Ectodermal cell (in vitro differentiated cells): Measurements from ENCODE around the gene PHTF2.

Experiments
- H3K27ac ChIP-seq: 2 replicates; pipeline ENCODE4 v1.7.0; 2013; ENCODE audit warnings: mild to moderate bottlenecking, low read depth, low read length; ENCODE audit not compliant: insufficient read depth, poor library complexity, severe bottlenecking
- H3K27me3 ChIP-seq: 2 replicates; pipeline ENCODE4 v1.7.0; 2013; ENCODE audit warnings: mild to moderate bottlenecking, low read length; ENCODE audit not compliant: insufficient read depth, control insufficient read depth, poor library complexity, severe bottlenecking
- H3K36me3 ChIP-seq: one replicate; pipeline ENCODE4 v1.7.0; 2013; ENCODE audit warnings: low read length; ENCODE audit not compliant: control insufficient read depth, insufficient read depth
- H3K4me1 ChIP-seq: one replicate; pipeline ENCODE4 v1.7.0; 2013; ENCODE audit warnings: low read length; ENCODE audit not compliant: control insufficient read depth, insufficient read depth
- H3K4me3 ChIP-seq: 2 replicates; pipeline ENCODE4 v1.7.0; 2013; ENCODE audit warnings: low read depth, low read length, control low read depth; ENCODE audit not compliant: insufficient read depth
- H3K9me3 ChIP-seq: 2 replicates; pipeline ENCODE4 v1.7.0; 2013; ENCODE audit warnings: mild to moderate bottlenecking, low read length, moderate library complexity; ENCODE audit not compliant: control insufficient read depth
- WGBS, 2 experiments: methylation state at CpG; one replicate each; pipeline ENCODE4 v1.1.7; 2013; ENCODE audit warnings: missing lambda C conversion rate in 2 of 2; 5-methylcytosine and 5-hydroxymethylcytosine counted together

The PHTF2 gene

DNA sequence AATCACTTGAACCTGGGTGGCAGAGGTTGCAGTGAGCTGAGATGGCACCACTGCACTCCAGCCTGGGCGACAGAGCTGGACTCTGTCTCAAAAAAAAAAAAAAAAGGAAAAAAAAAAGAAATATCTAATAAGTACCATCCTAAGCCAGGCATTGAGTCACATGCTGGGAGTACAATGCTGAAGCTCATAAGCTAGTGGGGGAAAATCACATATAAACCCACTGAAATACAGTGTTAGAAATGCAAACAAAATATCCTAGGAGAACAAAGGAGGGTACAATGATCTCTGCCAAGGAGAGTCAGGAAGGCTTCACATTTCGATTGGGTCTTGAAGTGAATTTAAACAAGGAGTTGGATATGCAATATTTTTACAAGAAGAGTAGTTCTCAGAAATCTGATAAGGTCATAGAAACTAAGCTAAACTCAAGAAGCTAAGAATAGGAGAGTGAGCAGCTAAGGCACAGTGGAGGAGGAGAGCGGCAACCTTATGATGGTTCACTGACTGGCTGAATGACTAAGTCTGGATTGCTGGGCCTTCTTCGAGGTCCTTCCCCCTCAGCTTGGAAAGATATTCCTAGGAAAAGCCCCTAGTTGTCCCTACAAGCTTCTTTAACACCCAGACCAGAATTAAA is 115.5 kb downstream of the PHTF2 start:
- Histone ChIP-seq H3K4me1 (no peaks in the 10 kb centered on the region), H3K4me3 (no peak overlapping the region), H3K27ac (no peak overlapping the region), H3K27me3 (no peaks in the 10 kb centered on the region), H3K9me3 (no peaks in the 10 kb centered on the region), H3K36me3 (no peaks in the 10 kb centered on the region)
- 94 to 97% methylated on average over 3 to 4 of the region's 4 CpGs for WGBS, 2 experiments

DNA sequence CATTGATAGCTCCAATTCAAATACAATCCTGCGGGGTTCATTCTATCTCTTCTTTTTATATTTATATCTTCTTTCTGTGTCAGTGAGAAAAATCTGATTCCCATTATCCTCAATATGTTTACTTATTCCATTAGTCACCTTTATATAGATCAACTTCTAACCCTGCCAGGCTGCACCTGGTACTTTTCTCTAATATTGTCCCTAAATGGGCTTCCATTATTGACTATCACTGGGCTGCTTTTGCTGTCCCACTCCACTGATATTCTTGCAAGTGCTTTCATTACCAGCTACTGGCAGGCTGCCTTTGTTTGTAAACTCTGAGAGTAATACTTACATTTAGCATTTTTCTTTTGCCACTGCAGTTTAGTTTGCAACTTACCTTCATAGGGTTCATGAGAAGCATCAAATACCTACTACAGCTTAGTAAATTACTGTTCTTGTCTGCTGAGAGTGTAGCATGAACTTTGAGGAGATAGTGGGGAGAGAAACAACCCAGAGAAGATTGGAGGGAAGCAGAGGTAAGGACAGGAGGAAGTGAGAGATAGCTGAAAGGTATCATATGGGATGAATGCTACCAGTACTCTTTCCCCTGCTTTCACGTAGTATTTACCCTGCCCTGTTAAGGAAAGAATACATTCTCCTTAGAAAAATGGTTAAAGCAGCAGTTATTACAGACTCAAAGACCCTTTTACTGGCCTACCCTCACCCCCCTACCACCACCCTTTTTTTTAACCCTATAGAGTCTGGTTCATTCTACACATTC is 119.1 kb downstream of the PHTF2 start:
- 86 to 87% methylated on average over 1 to 2 of the region's 2 CpGs for WGBS, 2 experiments
- Histone ChIP-seq H3K4me1 (no peaks in the 10 kb centered on the region), H3K27me3 (no peaks in the 10 kb centered on the region), H3K36me3 (no peaks in the 10 kb centered on the region), H3K4me3 (no peak overlapping the region), H3K9me3 (no peaks in the 10 kb centered on the region), H3K27ac (no peak overlapping the region)

DNA sequence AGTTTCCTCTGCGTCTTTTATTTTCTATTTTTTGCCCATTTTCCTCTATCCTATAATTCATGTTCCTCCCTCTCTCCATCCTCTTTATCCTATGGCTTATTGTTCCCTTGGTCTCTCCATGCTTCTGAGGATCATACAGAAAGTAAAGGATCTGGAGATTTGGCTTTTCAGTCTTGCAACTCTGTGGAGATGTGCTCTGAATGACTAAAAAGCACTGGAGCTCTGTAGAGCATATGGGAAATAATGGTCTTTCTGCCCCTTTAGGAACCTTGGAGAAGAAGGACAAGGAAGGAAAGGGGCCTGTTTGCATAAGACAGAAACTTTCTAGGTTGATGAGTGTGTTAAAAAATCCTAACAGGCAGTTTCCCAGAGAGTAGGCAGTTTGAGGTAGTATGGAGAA is 120.1 kb downstream of the PHTF2 start:
- Histone ChIP-seq H3K4me1 (no peaks in the 10 kb centered on the region), H3K36me3 (no peaks in the 10 kb centered on the region), H3K27me3 (no peaks in the 10 kb centered on the region), H3K4me3 (no peak overlapping the region), H3K27ac (no peak overlapping the region), H3K9me3 (no peaks in the 10 kb centered on the region)
- WGBS, 2 experiments = 93 to 95% methylated on average over 1 of the region's 1 CpG

DNA sequence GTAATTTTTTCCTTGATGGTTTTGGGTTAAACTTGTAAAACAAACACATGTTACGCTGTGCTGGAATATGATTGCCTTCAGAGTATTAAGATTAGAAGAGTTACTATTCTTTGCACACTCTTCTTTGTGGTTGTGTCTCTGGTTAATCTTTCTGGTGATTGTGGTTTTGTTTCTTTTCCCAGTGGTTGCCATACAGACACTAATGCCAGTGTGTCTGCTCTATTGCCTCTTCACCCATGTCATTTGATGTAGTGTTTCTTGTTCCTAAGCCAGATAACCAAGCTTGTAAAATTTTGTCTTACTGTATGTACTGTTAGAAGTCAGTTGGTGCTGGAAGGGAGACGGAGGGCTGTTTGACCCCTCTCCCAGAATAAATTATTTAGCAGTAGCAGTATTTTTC is 124.8 kb downstream of the PHTF2 start:
- 85 to 89% methylated on average over 1 to 2 of the region's 2 CpGs for WGBS, 2 experiments
- no peaks in the 10 kb centered on the region for H3K9me3 ChIP-seq

DNA sequence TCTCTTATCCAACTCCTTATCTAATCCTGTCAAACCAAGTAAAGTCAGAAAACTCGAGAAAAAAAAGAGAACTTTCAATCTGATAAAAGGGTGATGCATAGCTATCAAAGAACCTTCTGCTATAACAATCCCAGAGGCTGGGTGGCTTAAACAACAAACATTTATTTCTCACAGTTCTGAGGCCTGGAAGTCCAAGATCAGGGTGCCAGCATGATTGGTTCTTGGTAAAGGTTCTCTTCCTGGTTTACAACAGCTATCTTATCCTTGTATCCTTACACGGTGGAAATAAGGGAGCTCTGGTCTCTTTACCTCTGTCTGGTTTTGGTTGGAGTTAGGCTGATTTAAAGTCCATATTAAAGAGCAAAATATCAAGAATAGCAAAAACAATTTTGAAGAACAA is 131.9 kb downstream of the PHTF2 start:
- 80 to 91% methylated on average over 1 to 2 of the region's 2 CpGs for WGBS, 2 experiments
- no peak overlapping the region for H3K4me3 ChIP-seq
- H3K36me3 ChIP-seq = no peaks in the 10 kb centered on the region
- no peaks in the 10 kb centered on the region for H3K9me3 ChIP-seq
- no peaks in the 10 kb centered on the region for H3K27me3 ChIP-seq
- no peaks in the 10 kb centered on the region for H3K4me1 ChIP-seq
- H3K27ac ChIP-seq = no peak overlapping the region

More for the DNA sequence above, 124.8 kb downstream of the PHTF2 start:
- Histone ChIP-seq H3K27ac (no peak overlapping the region), H3K4me1 (no peaks in the 10 kb centered on the region), H3K27me3 (no peaks in the 10 kb centered on the region), H3K4me3 (no peak overlapping the region), H3K36me3 (no peaks in the 10 kb centered on the region)

DNA sequence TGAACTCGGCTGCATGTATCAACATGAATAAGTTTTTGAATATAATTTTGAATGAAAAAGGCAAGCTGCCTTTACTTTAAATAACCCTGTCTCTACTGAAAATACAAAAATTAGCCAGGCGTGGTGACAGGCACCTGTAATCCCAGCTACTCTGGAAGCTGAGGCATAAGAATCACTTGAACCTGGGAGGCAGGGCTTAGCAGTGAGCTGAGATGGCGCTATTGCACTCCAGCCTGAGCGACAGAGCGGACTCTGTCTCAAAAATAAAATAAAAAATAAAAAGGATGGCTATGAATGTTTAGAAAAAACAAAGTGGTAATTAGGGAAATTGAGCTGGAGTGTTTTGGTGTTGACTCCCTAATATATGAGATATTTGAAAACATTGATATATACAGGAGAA is 133.3 kb downstream of the PHTF2 start:
- H3K36me3 ChIP-seq = no peaks in the 10 kb centered on the region
- no peak overlapping the region for H3K27ac ChIP-seq
- no peaks in the 10 kb centered on the region for H3K4me1 ChIP-seq
- H3K9me3 ChIP-seq = no peaks in the 10 kb centered on the region
- 91 to 93% methylated on average over 5 of the region's 5 CpGs for WGBS, 2 experiments
- no peak overlapping the region for H3K4me3 ChIP-seq
- H3K27me3 ChIP-seq = no peaks in the 10 kb centered on the region

DNA sequence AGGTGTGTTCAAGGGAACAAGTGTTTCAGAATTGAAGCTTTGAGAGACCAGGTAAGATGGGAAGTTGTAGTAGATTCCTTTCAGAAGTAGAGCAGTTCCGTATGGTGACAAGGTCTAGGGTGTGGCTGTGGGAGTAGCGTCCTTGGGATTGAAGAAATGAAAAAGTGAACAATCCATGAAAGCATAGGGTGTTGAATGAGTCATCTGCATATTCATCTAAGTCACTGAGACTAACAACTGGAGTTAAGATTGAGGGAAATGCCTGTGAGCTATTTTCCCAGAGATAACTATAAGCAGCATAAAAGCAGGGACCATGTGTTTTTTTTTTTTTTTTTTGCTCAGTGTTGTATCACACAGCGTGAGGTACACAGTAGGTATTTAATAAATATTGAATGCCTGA is 134.8 kb downstream of the PHTF2 start:
- H3K27ac ChIP-seq = no peak overlapping the region
- 94 to 97% methylated on average over 2 of the region's 3 CpGs for WGBS, 2 experiments

DNA sequence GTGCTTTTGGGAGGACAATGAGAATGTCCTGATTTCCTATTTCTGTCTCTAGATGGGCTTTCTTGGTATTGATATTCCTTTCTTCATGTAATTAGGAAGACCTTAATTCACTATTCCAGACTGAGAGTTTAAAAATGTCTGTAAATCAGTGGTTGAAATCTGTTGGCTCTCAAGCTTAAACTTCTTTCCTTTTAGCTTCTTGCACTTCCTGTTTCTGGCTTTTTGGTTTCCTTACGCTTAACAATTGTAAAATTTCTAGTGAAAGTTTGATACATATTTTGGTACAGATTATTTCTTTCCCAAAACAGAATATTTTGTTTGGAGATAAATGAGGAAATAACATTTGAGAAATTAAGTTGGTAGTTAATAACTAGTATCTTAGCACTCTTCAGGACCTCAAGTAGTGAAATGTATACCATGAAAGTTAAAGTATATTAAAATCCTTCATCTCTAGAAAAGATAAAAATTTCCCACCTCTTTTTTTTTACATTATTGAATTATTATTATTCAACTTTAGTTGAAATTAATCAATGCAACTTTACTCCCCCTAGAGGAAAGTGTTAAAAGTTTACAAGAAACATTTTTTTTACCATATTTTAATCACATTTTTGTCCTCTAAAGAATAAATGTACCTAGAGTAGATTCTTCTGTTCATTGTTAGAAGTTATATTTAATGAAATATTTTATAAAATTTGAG is 137.2 kb downstream of the PHTF2 start:
- Histone ChIP-seq H3K27me3 (no peaks in the 10 kb centered on the region), H3K4me3 (no peak overlapping the region), H3K36me3 (no peaks in the 10 kb centered on the region), H3K4me1 (no peaks in the 10 kb centered on the region), H3K27ac (no peak overlapping the region), H3K9me3 (no peaks in the 10 kb centered on the region)
- no CpG with 5 or more reads among the region's 1 CpG for WGBS, 2 experiments

More for the DNA sequence above, 134.8 kb downstream of the PHTF2 start:
- H3K4me1 ChIP-seq = no peaks in the 10 kb centered on the region
- no peaks in the 10 kb centered on the region for H3K9me3 ChIP-seq
- no peak overlapping the region for H3K4me3 ChIP-seq
- H3K27me3 ChIP-seq = no peaks in the 10 kb centered on the region
- H3K36me3 ChIP-seq = no peaks in the 10 kb centered on the region

DNA sequence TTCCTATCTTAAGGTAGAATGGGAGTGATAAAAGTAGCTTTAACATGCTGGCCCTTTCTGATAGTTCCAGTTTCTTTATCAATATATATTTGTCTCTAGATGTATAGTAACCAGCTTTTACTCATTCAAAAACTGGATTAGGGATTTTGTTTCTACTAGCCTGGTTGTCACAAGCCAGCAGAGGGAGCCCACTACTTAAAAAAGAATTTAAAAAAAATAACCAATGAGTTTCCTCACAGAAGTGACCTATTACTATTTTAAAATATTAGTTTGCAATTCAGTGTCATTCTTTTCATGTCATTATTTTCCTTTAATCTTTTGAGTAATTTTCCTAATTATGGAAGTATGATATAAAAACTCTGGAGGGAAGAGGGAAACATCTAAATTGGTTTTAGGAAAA is 142.1 kb downstream of the PHTF2 start:
- Histone ChIP-seq H3K36me3 (no peaks in the 10 kb centered on the region), H3K27ac (no peak overlapping the region), H3K4me1 (no peaks in the 10 kb centered on the region), H3K9me3 (no peaks in the 10 kb centered on the region), H3K4me3 (no peak overlapping the region), H3K27me3 (no peaks in the 10 kb centered on the region)

DNA sequence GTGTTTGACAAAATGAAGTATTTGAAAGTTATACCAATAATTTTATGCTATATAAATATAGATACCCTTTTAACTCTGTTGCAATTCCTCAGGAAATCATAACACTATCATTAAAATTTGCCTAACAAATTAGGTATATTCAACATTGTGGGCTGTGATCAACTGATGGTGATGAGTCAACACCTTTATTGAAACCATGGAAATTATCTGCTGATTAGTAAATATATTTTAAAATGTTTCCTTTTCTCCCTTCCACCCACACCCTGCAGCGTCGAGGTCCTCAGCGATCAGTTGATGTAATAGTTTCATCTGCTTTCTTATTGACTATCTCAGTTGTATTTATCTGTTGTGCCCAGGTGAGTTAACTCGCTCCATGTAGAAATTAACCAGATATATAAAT is 143.9 kb downstream of the PHTF2 start:
- no peaks in the 10 kb centered on the region for H3K4me1 ChIP-seq
- 92% methylated on average over 2 of the region's 4 CpGs; no CpG with 5 or more reads in 1 of the 2 experiments for WGBS, 2 experiments
- no peaks in the 10 kb centered on the region for H3K27me3 ChIP-seq
- no peaks in the 10 kb centered on the region for H3K9me3 ChIP-seq
- H3K36me3 ChIP-seq = no peaks in the 10 kb centered on the region
- H3K27ac ChIP-seq = no peak overlapping the region
- H3K4me3 ChIP-seq = no peak overlapping the region
